T47D (cell line): ENCODE results near the gene DYRK1A.
A peak's percentile ranks its signal among the peaks of the same experiment; 100 is the strongest.

ENCODE experiments used
- DNase-seq, 2 experiments: peaks; one replicate each; pipeline versions ENCODE4 v3.0.0 to v3.0.0-alpha.2; 2011 to 2012; ENCODE audit warnings: low read depth in 1 of 2, low spot score in 1 of 2
- JUND ChIP-seq: IDR thresholded peaks from 2 replicates; pipeline ENCODE4 v1.6.1; 2012; ENCODE audit warnings: low read depth
- in situ Hi-C: cut with HindIII; loops from 2 replicates; pipeline ENCODE4 v1.10.0; 2016; ENCODE audit warnings: low sequenced_read_pairs, low pct_unique_long_range_greater_than_20kb

Gene DYRK1A

GRCh38 chr21:37435120-37435519 is 68.5 kb downstream of the DYRK1A start:
- TF ChIP-seq JUND: no peak
- in situ Hi-C loops: no loop called here
- DNase-seq: peak; percentile 60 to 97

- DNase-seq: no peak
- TF ChIP-seq JUND: no peak
- in situ Hi-C loops: no loop called here
These were observed 69.1 kb downstream of the DYRK1A start for GRCh38 chr21:37435711-37436110.

- DNase-seq: no peak
- no peak for TF ChIP-seq JUND
- in situ Hi-C loops: no loop called here
These were observed 69.6 kb downstream of the DYRK1A start for GRCh38 chr21:37436174-37436573.

GRCh38 chr21:37437376-37438080 is 71.0 kb downstream of the DYRK1A start:
- DNase-seq: no peak
- no peak for TF ChIP-seq JUND
- in situ Hi-C loops: no loop called here

- in situ Hi-C loops: no loop called here
- no peak for DNase-seq
- no peak for TF ChIP-seq JUND
These were observed 77.1 kb downstream of the DYRK1A start for GRCh38 chr21:37443683-37444082.

GRCh38 chr21:37445228-37445627 is 78.7 kb downstream of the DYRK1A start:
- DNase-seq: no peak
- TF ChIP-seq JUND: no peak
- in situ Hi-C loops: no loop called here

GRCh38 chr21:37446552-37446951 is 80.0 kb downstream of the DYRK1A start:
- no peak for TF ChIP-seq JUND
- DNase-seq: no peak
- in situ Hi-C loops: no loop called here

GRCh38 chr21:37447288-37447936 is 80.8 kb downstream of the DYRK1A start:
- in situ Hi-C loops: no loop called here
- no peak for DNase-seq
- no peak for TF ChIP-seq JUND

GRCh38 chr21:37449302-37449937 is 82.8 kb downstream of the DYRK1A start:
- DNase-seq: no peak

GRCh38 chr21:37450445-37450941 is 83.9 kb downstream of the DYRK1A start:
- no peak for TF ChIP-seq JUND
- in situ Hi-C loops: no loop called here
- DNase-seq: no peak

More at GRCh38 chr21:37449302-37449937, 82.8 kb downstream of the DYRK1A start:
- TF ChIP-seq JUND: no peak
- in situ Hi-C loops: no loop called here

GRCh38 chr21:37451446-37451845 is 84.9 kb downstream of the DYRK1A start:
- no peak for TF ChIP-seq JUND
- in situ Hi-C loops: no loop called here
- DNase-seq: no peak

GRCh38 chr21:37452227-37452626 is 85.7 kb downstream of the DYRK1A start:
- no peak for TF ChIP-seq JUND
- in situ Hi-C loops: no loop called here
- no peak for DNase-seq

GRCh38 chr21:37453350-37453749 is 86.8 kb downstream of the DYRK1A start:
- in situ Hi-C loops: no loop called here
- no peak for TF ChIP-seq JUND
- no peak for DNase-seq
